GM21526 (cell line): ENCODE results near the gene PRKCH.
"Not testable (repeated sequence)": the region's sequence is repeated elsewhere in the genome, so short reads cannot be mapped to it uniquely, and the experiment has no call there.

Experiments
- ATAC-seq: cut with Tn5 transposase; IDR thresholded peaks from one replicate; pipeline ENCODE4 v1.9.1; 2021; ENCODE audit warnings: moderate library complexity; ENCODE audit not compliant: unreplicated experiment, low FRiP score

Gene PRKCH

GRCh38 chr14:61304688-61305087 lies 16.7 kb upstream of the PRKCH start:
- ATAC-seq = no peak

- ATAC-seq = no peak
These were observed 13.2 kb upstream of the PRKCH start for GRCh38 chr14:61308198-61308597.

GRCh38 chr14:61308701-61309100 lies 12.7 kb upstream of the PRKCH start:
- not testable (repeated sequence) for ATAC-seq

GRCh38 chr14:61315313-61315712 lies 6.1 kb upstream of the PRKCH start:
- no peak for ATAC-seq

GRCh38 chr14:61319086-61319485 lies 2.3 kb upstream of the PRKCH start:
- no peak for ATAC-seq

- no peak for ATAC-seq
These were observed 1.7 kb upstream of the PRKCH start for GRCh38 chr14:61319706-61320105.

GRCh38 chr14:61320170-61320569 lies 1.2 kb upstream of the PRKCH start:
- not testable (repeated sequence) for ATAC-seq

- ATAC-seq = no peak
These were observed 484 bp upstream of the PRKCH start for GRCh38 chr14:61320806-61321384.

- no peak for ATAC-seq
These were observed 826 bp downstream of the PRKCH start for GRCh38 chr14:61322011-61322798.

GRCh38 chr14:61322799-61323290 lies 1.5 kb downstream of the PRKCH start:
- ATAC-seq = no peak

- ATAC-seq = no peak
These were observed 2.6 kb downstream of the PRKCH start for GRCh38 chr14:61323970-61324369.

GRCh38 chr14:61325166-61325565 lies 3.8 kb downstream of the PRKCH start:
- ATAC-seq = no peak

- ATAC-seq = no peak
These were observed 4.8 kb downstream of the PRKCH start for GRCh38 chr14:61326146-61326545.

- ATAC-seq = no peak
These were observed 5.5 kb downstream of the PRKCH start for GRCh38 chr14:61326847-61327246.

GRCh38 chr14:61328626-61329262 lies 7.4 kb downstream of the PRKCH start:
- ATAC-seq = no peak

GRCh38 chr14:61329478-61330051 lies 8.2 kb downstream of the PRKCH start:
- peak; percentile 62 for ATAC-seq

GRCh38 chr14:61330511-61330910 lies 9.1 kb downstream of the PRKCH start:
- no peak for ATAC-seq

- ATAC-seq = no peak
These were observed 10.7 kb downstream of the PRKCH start for GRCh38 chr14:61331992-61332657.

- no peak for ATAC-seq
These were observed 11.3 kb downstream of the PRKCH start for GRCh38 chr14:61332658-61333029.

- no peak for ATAC-seq
These were observed 11.7 kb downstream of the PRKCH start for GRCh38 chr14:61333087-61333486.

GRCh38 chr14:61334197-61334701 lies 12.9 kb downstream of the PRKCH start:
- ATAC-seq = no peak
